Subcutaneous abdominal adipose tissue (tissue), 5 donors: Measurements from ENCODE around the gene RAPH1.

Experiments used
- H3K27ac ChIP-seq: one replicate; pipeline ENCODE4 v1.7.0; 2013; ENCODE audit warnings: low read depth, mild to moderate bottlenecking, inconsistent platforms, low read length, moderate library complexity
- H3K27me3 ChIP-seq, 5 donors: one replicate each; pipeline ENCODE4 v1.7.0; 2013; ENCODE audit warnings: low read length in 5 of 5, inconsistent platforms in 1 of 5; ENCODE audit not compliant: control insufficient read depth in 5 of 5, insufficient read depth in 4 of 5
- H3K36me3 ChIP-seq, 5 donors: one replicate each; pipeline ENCODE4 v1.7.0; 2013; ENCODE audit warnings: low read length in 5 of 5; ENCODE audit not compliant: control insufficient read depth in 5 of 5, insufficient read depth in 5 of 5
- H3K4me1 ChIP-seq, 5 donors: one replicate each; pipeline ENCODE4 v1.7.0; 2013; ENCODE audit warnings: low read length in 5 of 5, mild to moderate bottlenecking in 3 of 5, moderate library complexity in 1 of 5; ENCODE audit not compliant: control insufficient read depth in 5 of 5, insufficient read depth in 5 of 5
- H3K4me3 ChIP-seq, 5 donors: one replicate each; pipeline ENCODE4 v1.7.0; 2013; ENCODE audit warnings: low read length in 5 of 5, low read depth in 1 of 5
- H3K9ac ChIP-seq, 5 donors: one replicate each; pipeline ENCODE4 v1.7.0; 2013; ENCODE audit warnings: low read length in 5 of 5, mild to moderate bottlenecking in 4 of 5, moderate library complexity in 3 of 5
- H3K9me3 ChIP-seq, 5 donors: one replicate each; pipeline ENCODE4 v1.7.0; 2013; ENCODE audit warnings: low read length in 5 of 5; ENCODE audit not compliant: control insufficient read depth in 5 of 5
- donor health status: healthy.
- donor health status: healthy.
- donor health status: healthy.
- donor health status: healthy.
- donor health status: healthy.

RAPH1 gene

DNA sequence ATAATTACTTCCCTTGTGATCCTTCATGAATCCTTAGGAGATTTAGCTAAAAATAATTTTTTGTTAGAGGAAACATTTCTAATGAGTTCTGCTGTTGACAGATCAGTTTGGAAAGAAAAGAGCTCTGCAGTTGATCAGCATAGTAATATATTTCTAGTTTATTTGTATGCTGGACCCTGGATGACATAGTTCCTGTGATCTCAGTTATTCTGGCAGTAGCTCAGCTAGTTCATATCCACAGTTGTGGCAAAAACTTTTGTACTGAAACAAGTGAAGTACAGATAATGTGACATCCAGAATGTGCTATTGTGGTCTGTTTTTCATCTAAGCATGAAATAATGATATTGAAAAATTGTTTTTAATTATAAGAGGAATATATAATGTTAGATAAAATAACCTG is 173.2 kb downstream of the RAPH1 start:
- Histone ChIP-seq H3K4me3 (no peak overlapping the region), H3K9me3 (no peaks in the 10 kb centered on the region), H3K27me3 (no peaks in the 10 kb centered on the region), H3K4me1 (peaks cover 0 to 4% (median 0%) of the 10 kb centered on the region in 5 donors), H3K27ac (no peak overlapping the region), H3K36me3 (no peaks in the 10 kb centered on the region), H3K9ac (no peak overlapping the region)

- no peaks in the 10 kb centered on the region for H3K9me3 ChIP-seq
- H3K36me3 ChIP-seq, result no peaks in the 10 kb centered on the region
- H3K4me3 ChIP-seq, result no peak overlapping the region
- H3K27ac ChIP-seq, result no peak overlapping the region
- no peaks in the 10 kb centered on the region for H3K27me3 ChIP-seq
- H3K4me1 ChIP-seq, result peaks cover 0 to 4% (median 0%) of the 10 kb centered on the region in 5 donors
- no peak overlapping the region for H3K9ac ChIP-seq
These were observed 173.6 kb downstream of the RAPH1 start for GRCh38 chr2:203361495-203361894.

GRCh38 chr2:203360833-203361430 is 174.2 kb downstream of the RAPH1 start:
- peaks cover 0 to 4% (median 2%) of the 10 kb centered on the region in 5 donors for H3K4me1 ChIP-seq
- no peaks in the 10 kb centered on the region for H3K27me3 ChIP-seq
- H3K9ac ChIP-seq, result no peak overlapping the region
- no peak overlapping the region for H3K27ac ChIP-seq
- no peak overlapping the region for H3K4me3 ChIP-seq
- no peaks in the 10 kb centered on the region for H3K9me3 ChIP-seq
- H3K36me3 ChIP-seq, result no peaks in the 10 kb centered on the region

GRCh38 chr2:203359450-203359849 is 175.7 kb downstream of the RAPH1 start:
- no peaks in the 10 kb centered on the region for H3K9me3 ChIP-seq
- peaks cover 0 to 9% (median 3%) of the 10 kb centered on the region in 5 donors for H3K4me1 ChIP-seq
- no peaks in the 10 kb centered on the region for H3K36me3 ChIP-seq
- H3K27ac ChIP-seq, result no peak overlapping the region
- no peak overlapping the region for H3K9ac ChIP-seq
- H3K4me3 ChIP-seq, result no peak overlapping the region
- no peaks in the 10 kb centered on the region for H3K27me3 ChIP-seq

DNA sequence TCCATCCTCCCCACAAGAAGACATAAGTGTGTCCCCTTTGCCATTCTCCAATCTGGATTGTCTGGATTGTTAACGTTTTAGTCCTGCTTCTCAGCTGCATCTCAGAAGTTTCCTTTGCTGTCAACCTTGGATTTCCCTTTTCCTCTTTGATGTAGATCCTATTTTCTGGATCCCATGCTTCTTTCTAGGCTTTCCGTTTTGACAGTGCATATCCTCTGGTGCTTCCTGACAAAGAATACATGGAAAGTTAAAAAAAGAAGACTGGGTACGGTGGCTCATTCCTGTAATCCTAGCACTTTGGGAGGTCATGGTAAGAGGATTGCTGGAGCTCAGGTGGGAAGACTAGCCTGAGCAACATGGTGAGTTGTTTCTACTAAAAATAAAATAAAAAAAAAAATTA is 180.1 kb downstream of the RAPH1 start:
- H3K4me1 ChIP-seq, result peaks cover 0 to 5% (median 3%) of the 10 kb centered on the region in 5 donors
- H3K27ac ChIP-seq, result no peak overlapping the region
- no peaks in the 10 kb centered on the region for H3K27me3 ChIP-seq
- H3K9me3 ChIP-seq, result no peaks in the 10 kb centered on the region
- no peaks in the 10 kb centered on the region for H3K36me3 ChIP-seq
- H3K9ac ChIP-seq, result no peak overlapping the region
- no peak overlapping the region for H3K4me3 ChIP-seq

GRCh38 chr2:203352604-203353255 is 182.4 kb downstream of the RAPH1 start:
- H3K9me3 ChIP-seq, result no peaks in the 10 kb centered on the region
- H3K9ac ChIP-seq, result no peak overlapping the region
- no peaks in the 10 kb centered on the region for H3K27me3 ChIP-seq
- no peak overlapping the region for H3K27ac ChIP-seq
- H3K36me3 ChIP-seq, result no peaks in the 10 kb centered on the region
- H3K4me1 ChIP-seq, result peaks cover 0 to 5% (median 3%) of the 10 kb centered on the region in 5 donors
- no peak overlapping the region for H3K4me3 ChIP-seq

DNA sequence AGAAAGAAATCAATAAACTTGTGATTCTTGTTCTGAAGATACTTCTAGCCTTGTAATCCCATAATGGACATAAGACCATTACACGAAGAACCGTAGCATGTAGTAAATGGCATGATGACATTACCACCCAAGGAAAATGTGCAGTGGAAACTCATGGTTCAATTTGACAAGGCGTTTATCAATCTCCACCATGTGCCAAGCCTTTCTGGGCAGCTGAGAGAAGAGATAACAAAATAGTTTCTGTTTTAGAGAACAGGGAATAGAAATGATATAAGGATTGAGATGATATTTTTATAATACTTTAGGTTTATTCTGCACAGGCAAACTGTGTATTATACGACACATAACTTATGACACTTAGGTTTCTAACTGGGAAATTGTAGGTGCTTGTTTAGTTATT is 187.7 kb downstream of the RAPH1 start:
- no peaks in the 10 kb centered on the region for H3K4me1 ChIP-seq
- no peak overlapping the region for H3K27ac ChIP-seq
- H3K4me3 ChIP-seq, result no peak overlapping the region
- no peaks in the 10 kb centered on the region for H3K9me3 ChIP-seq
- H3K36me3 ChIP-seq, result peaks cover 0 to 2% (median 0%) of the 10 kb centered on the region in 5 donors
- no peak overlapping the region for H3K9ac ChIP-seq
- H3K27me3 ChIP-seq, result no peaks in the 10 kb centered on the region

DNA sequence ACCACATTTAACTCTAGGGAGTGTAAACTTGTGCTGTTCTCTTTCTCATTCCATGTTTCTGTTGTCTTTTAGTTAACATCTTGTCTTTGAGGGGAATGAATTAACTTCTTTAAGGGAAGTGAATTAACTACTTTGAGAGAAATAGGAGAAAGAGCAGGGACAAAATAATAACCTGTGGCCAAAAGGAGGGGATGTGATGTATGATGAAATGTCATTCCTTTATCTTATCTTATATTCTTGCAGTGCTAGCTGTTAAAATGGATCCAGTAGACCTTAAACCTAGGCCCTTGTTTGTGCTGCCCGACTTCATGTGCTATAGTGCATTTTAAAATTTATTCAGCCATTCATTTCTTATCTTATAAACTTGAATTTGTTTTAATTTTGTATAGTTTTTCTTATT is 188.5 kb downstream of the RAPH1 start:
- Histone ChIP-seq H3K9ac (no peak overlapping the region), H3K36me3 (peaks cover 0 to 2% (median 0%) of the 10 kb centered on the region in 5 donors), H3K9me3 (no peaks in the 10 kb centered on the region), H3K27ac (no peak overlapping the region), H3K4me1 (no peaks in the 10 kb centered on the region), H3K4me3 (no peak overlapping the region), H3K27me3 (no peaks in the 10 kb centered on the region)

- Histone ChIP-seq H3K4me3 (no peak overlapping the region), H3K9me3 (no peaks in the 10 kb centered on the region), H3K9ac (no peak overlapping the region), H3K36me3 (peaks cover 0 to 2% (median 0%) of the 10 kb centered on the region in 5 donors), H3K27ac (no peak overlapping the region), H3K27me3 (no peaks in the 10 kb centered on the region), H3K4me1 (peaks cover 0 to 4% (median 0%) of the 10 kb centered on the region in 5 donors)
These were observed 190.4 kb downstream of the RAPH1 start for GRCh38 chr2:203344667-203345066.
